GM19395 (cell line): ENCODE measurements around the gene ASXL3.

ENCODE experiments used
- ATAC-seq: cut with Tn5 transposase; IDR thresholded peaks from one replicate; pipeline ENCODE4 v1.9.1; 2021; ENCODE audit warnings: mild to moderate bottlenecking, moderate library complexity; ENCODE audit not compliant: unreplicated experiment

The ASXL3 gene

GRCh38 chr18:33581856-33582255 lies 3.8 kb downstream of the ASXL3 start:
- ATAC-seq = no peak

- ATAC-seq = no peak
These were observed 5.9 kb downstream of the ASXL3 start for GRCh38 chr18:33583901-33584300.

GRCh38 chr18:33584548-33585430 lies 6.8 kb downstream of the ASXL3 start:
- ATAC-seq = no peak

- ATAC-seq = no peak
These were observed 7.4 kb downstream of the ASXL3 start for GRCh38 chr18:33585431-33585775.

- ATAC-seq = no peak
These were observed 10.3 kb downstream of the ASXL3 start for GRCh38 chr18:33588361-33588760.

GRCh38 chr18:33593261-33593660 lies 15.2 kb downstream of the ASXL3 start:
- ATAC-seq = no peak

- no peak for ATAC-seq
These were observed 16.8 kb downstream of the ASXL3 start for GRCh38 chr18:33594799-33595198.

GRCh38 chr18:33596178-33596854 lies 18.3 kb downstream of the ASXL3 start:
- ATAC-seq = no peak

GRCh38 chr18:33600846-33601245 lies 22.8 kb downstream of the ASXL3 start:
- no peak for ATAC-seq

- ATAC-seq = no peak
These were observed 25.4 kb downstream of the ASXL3 start for GRCh38 chr18:33603454-33603853.

- no peak for ATAC-seq
These were observed 27.2 kb downstream of the ASXL3 start for GRCh38 chr18:33605250-33605649.

GRCh38 chr18:33606621-33607020 lies 28.6 kb downstream of the ASXL3 start:
- no peak for ATAC-seq

GRCh38 chr18:33611525-33612135 lies 33.6 kb downstream of the ASXL3 start:
- no peak for ATAC-seq

- ATAC-seq = no peak
These were observed 34.6 kb downstream of the ASXL3 start for GRCh38 chr18:33612632-33613031.

GRCh38 chr18:33616556-33616955 lies 38.5 kb downstream of the ASXL3 start:
- no peak for ATAC-seq

- no peak for ATAC-seq
These were observed 49.1 kb downstream of the ASXL3 start for GRCh38 chr18:33627114-33627513.

GRCh38 chr18:33630476-33630875 lies 52.5 kb downstream of the ASXL3 start:
- no peak for ATAC-seq

GRCh38 chr18:33641141-33641540 lies 63.1 kb downstream of the ASXL3 start:
- ATAC-seq = no peak

GRCh38 chr18:33644494-33644893 lies 66.5 kb downstream of the ASXL3 start:
- ATAC-seq = no peak

- ATAC-seq = no peak
These were observed 69.3 kb downstream of the ASXL3 start for GRCh38 chr18:33647365-33647764.

- ATAC-seq = no peak
These were observed 74.6 kb downstream of the ASXL3 start for GRCh38 chr18:33652635-33653034.

GRCh38 chr18:33653231-33653630 lies 75.2 kb downstream of the ASXL3 start:
- ATAC-seq = no peak
